ENCODE data around the gene KCND2. TPM values are rescaled to one million over a fixed set of nuclear protein-coding genes. Genes with fewer than 3 reads are reported as not detected.
A peak's percentile ranks its signal among the peaks of the same experiment; 100 is the strongest.

KCND2 gene
- total RNA-seq, 1 experiment from 2014 or later: not detected

DNA sequence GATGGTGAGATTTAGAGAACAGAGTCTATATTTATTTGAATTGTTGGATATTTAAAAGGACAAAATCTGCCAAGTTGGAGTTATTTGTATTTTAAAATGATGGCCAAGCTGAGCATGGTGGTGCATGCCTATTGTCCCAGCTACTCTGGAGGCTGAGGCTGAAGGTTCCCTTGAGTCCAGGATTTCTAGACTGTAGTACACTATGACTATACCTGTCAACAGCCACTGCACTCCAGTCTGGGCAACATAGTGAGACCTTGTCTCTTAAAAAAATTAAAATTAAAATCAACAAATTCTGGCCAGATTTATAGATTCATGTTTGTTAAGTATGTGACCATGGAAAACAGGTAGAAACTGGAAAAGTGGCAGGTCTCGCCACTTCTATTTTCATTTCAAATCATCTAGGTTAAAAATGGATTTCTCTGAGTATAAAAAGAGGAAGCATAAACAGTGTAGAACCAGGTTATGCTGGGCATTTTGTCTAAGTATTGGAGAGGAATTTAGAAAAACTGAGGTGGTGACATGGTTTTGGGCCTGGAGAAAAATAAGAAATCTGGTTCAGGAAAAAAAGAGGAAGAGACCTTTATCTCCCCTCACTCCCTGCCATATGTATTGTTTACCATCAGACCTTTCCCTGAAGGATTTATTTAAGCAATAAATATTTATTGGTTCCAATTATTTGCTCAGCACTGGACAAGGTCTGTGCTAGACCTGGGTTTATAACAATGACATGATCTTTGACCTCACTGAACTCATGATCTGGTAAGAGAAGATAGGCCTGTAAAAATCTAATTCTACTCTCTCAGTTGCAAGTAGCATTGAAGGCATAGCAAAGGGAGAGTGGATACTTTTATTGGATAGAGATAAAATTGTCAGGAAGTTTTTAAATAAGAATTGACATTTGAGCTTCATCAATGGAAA is 450.8 kb downstream of the KCND2 start:
- Histone ChIP-seq H3K4me3 (no peak overlapping the region), H3K36me3 (no peaks in the 10 kb centered on the region), H3K27me3 (no peaks in the 10 kb centered on the region; the same call in 1 of the 2 replicates), H3K9me3 (replicated peaks) (no peaks in the 10 kb centered on the region), H3K4me1 (peaks cover 4% of the 10 kb centered on the region; the same call in 1 of the 2 replicates), H3K27ac (no peak overlapping the region)
- DNase-seq: no peak

DNA sequence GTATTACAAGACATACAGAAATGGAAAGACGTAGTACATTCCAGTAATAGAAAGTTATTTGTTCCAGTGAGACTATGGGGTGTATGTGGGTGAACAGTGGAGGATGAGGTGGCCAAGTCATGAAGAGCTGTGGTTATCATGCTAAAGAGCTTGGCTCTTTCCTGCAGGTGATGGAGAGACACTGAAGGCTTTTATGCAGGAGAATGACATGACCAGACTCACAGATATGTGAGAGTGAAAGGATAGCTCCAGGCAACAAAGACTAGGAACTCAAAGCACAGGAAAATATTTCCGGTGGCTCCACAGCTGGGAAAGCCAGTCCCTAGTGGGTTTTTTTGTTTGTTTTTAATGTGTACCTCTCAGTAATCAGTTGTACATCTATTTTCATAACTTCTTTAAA is 451.5 kb downstream of the KCND2 start:
- DNase-seq: peak in 1 of 2 experiments; percentile 24
- Histone ChIP-seq H3K9me3 (replicated peaks) (no peaks in the 10 kb centered on the region), H3K36me3 (no peaks in the 10 kb centered on the region), H3K4me1 (peaks cover 4% of the 10 kb centered on the region; the same call in 1 of the 2 replicates), H3K27ac (no peak overlapping the region), H3K27me3 (no peaks in the 10 kb centered on the region; the same call in 1 of the 2 replicates), H3K4me3 (no peak overlapping the region)

DNA sequence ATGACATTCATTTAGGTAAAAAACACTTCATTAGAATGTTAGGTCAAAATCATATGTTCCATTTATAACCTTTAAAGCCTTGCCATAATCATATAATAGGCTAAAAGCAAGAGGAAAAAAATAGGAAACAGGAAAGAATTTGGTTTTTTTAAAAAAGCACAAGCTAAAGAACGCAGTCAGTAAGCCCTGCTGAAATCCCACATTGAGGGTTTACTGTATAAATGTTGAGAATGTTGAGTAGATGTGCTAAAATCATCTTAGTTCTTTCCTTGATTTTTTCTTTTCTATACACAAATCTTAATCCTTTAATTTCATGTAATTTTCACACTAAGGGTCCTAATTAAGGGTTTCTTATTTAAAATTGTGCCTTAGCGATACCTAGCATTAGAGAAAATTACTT is 452.0 kb downstream of the KCND2 start:
- DNase-seq: peak in 1 of 2 experiments; percentile 22
- Histone ChIP-seq H3K27me3 (no peaks in the 10 kb centered on the region; the same call in 1 of the 2 replicates), H3K27ac (no peak overlapping the region)

DNA sequence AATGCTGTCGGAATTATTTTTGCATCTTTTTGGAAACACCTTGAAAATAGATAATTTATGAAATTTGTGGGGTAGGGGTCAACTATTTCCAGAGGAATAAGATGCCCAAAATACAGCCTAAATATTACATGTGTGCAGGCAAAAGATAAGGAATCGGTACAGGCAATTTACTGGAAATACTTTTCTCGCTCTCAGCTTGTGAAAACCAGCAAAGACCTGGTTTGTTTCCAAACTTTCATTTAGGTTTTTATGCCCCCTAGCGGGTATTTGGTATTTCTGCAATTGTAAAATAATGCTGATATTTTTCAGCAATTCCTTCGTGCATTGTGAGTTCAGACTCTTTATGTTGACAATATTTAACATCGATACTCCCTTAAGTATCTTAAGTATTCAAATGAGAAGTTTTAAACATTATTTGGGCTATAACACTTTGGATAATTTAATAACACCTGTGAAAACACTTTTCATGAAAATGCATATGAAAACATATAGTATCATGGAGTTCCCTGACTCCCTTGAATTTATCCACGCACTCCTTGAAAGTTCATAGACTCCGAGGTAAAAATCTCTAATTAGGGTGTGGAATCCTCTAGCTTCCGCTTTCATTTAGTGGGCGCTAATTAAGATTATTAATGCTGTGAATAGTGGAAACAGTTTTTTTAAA is 452.5 kb downstream of the KCND2 start:
- peak; percentile 9 to 74 for DNase-seq
- Histone ChIP-seq H3K27me3 (no peaks in the 10 kb centered on the region; the same call in 1 of the 2 replicates), H3K4me3 (peak overlapping the region; percentile 23), H3K27ac (no peak overlapping the region), H3K4me1 (peaks cover 4% of the 10 kb centered on the region; the same call in 1 of the 2 replicates), H3K36me3 (no peaks in the 10 kb centered on the region), H3K9me3 (replicated peaks) (no peaks in the 10 kb centered on the region)

More for the DNA sequence above, 452.0 kb downstream of the KCND2 start:
- no peaks in the 10 kb centered on the region for H3K9me3 ChIP-seq (replicated peaks)
- peak overlapping the region; percentile 23 for H3K4me3 ChIP-seq
- H3K36me3 ChIP-seq: no peaks in the 10 kb centered on the region
- peaks cover 4% of the 10 kb centered on the region; the same call in 1 of the 2 replicates for H3K4me1 ChIP-seq

DNA sequence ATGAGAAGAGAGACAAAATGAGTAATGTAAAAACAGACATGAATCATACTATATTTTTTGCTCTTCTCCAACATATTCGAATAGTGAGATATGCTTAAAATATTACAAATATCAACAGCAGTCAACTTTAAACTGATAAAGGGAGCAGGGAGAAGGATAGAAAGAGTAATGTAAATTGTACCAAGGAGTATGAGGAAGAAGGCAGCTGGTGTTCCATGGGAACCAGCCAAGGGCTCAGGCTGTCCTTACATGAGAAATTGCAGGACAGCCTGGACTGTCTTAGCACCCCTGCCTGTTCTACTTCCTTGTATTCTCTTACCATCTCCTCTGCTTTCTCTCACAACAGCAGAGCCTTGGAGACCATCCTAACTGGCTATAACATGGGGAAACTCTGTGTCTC is 456.3 kb downstream of the KCND2 start:
- H3K4me3 ChIP-seq: no peak overlapping the region
- H3K36me3 ChIP-seq: no peaks in the 10 kb centered on the region
- H3K27ac ChIP-seq: no peak overlapping the region
- peaks cover 6% of the 10 kb centered on the region; the same call in 1 of the 2 replicates for H3K4me1 ChIP-seq
- DNase-seq: no peak
- H3K27me3 ChIP-seq: no peaks in the 10 kb centered on the region
- H3K9me3 ChIP-seq (replicated peaks): no peaks in the 10 kb centered on the region

DNA sequence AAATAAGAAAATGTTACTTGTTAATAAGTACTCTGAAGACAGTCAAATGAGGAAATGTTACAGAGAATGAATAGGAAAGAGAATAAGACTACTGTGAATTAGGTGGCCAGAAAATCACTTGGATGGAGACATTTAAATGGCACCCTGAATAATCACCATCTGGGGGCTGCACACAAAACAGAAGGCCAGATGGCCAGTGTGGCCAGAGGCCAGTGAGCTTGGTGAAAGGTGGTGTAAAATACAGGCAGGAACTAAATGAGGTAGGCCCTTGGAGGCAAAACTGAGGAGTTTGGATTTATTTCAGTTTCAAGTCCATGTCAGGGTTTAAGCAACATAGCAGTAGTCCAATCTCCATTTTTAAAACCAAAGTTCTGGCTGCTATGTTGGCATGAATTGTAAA is 458.3 kb downstream of the KCND2 start:
- Histone ChIP-seq H3K9me3 (replicated peaks) (no peaks in the 10 kb centered on the region), H3K27me3 (no peaks in the 10 kb centered on the region), H3K4me3 (no peak overlapping the region), H3K4me1 (peaks cover 2% of the 10 kb centered on the region; the same call in 1 of the 2 replicates), H3K36me3 (no peaks in the 10 kb centered on the region), H3K27ac (no peak overlapping the region)
- no peak for DNase-seq

DNA sequence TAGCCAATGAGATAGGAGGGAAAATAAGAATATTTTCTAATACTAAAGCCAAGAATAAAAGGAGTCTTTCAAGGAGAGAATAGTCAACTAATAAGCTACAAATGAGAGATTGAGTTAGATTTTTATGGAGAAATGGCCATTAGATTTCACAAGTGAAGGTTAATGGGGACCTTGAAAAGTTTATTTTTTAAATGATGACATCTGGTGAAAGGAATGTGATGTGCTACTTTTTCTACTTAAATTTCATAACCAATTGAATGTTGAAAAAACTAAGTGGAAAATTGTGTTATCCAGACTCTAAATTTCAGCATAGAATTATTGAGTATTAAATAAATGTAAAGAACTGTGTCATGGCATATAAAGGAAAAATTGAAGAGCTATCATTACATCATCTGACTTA is 459.3 kb downstream of the KCND2 start:
- no peaks in the 10 kb centered on the region for H3K36me3 ChIP-seq
- H3K4me1 ChIP-seq: peaks cover 2% of the 10 kb centered on the region; the same call in 1 of the 2 replicates
- no peak overlapping the region for H3K27ac ChIP-seq
- DNase-seq: no peak
- H3K27me3 ChIP-seq: no peaks in the 10 kb centered on the region
- no peaks in the 10 kb centered on the region for H3K9me3 ChIP-seq (replicated peaks)
- no peak overlapping the region for H3K4me3 ChIP-seq

DNA sequence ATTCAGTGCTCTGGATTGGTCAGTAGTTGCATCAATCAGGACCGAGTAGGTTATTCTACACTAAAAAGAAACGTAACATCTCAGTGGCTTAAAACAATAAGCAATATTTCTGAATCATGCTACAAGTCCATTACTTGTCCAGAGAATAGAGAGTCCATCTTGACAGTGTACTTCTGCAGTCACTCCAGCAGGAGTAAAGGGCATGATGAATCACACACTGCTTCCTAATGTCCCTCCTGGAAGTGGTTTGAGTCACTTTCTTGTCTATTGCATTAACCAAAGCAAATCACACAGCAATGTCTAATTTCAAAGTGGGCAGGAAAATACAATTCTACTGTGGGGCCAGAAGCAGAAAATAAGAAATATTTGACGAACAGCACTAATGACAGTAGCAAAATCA is 460.2 kb downstream of the KCND2 start:
- Histone ChIP-seq H3K27me3 (no peaks in the 10 kb centered on the region), H3K27ac (no peak overlapping the region), H3K4me3 (no peak overlapping the region), H3K36me3 (no peaks in the 10 kb centered on the region), H3K9me3 (replicated peaks) (no peaks in the 10 kb centered on the region), H3K4me1 (peaks cover 2% of the 10 kb centered on the region; the same call in 1 of the 2 replicates)
- DNase-seq: no peak

DNA sequence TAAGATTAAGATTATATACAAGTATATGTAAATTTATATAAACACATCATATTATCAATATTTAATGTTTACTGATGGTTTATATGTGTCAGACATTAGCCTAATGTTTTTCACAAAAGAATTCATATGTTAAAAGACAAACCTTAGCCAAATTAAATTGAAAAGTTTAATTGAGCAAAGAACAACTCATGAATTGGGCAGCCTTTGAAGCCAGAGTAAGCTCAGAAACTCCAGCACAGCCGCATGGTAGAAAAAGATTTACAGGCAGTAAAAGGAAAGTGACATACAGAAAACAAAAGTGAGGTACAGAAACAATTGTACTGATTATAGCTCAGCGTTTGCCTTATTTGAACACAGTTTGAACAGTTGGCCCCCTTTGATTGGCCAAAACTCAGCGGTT is 460.9 kb downstream of the KCND2 start:
- no peaks in the 10 kb centered on the region for H3K36me3 ChIP-seq
- H3K9me3 ChIP-seq (replicated peaks): no peaks in the 10 kb centered on the region
- H3K27ac ChIP-seq: no peak overlapping the region
- H3K4me1 ChIP-seq: peaks cover 2% of the 10 kb centered on the region; the same call in 1 of the 2 replicates
- DNase-seq: no peak
- H3K27me3 ChIP-seq: no peaks in the 10 kb centered on the region
- no peak overlapping the region for H3K4me3 ChIP-seq

DNA sequence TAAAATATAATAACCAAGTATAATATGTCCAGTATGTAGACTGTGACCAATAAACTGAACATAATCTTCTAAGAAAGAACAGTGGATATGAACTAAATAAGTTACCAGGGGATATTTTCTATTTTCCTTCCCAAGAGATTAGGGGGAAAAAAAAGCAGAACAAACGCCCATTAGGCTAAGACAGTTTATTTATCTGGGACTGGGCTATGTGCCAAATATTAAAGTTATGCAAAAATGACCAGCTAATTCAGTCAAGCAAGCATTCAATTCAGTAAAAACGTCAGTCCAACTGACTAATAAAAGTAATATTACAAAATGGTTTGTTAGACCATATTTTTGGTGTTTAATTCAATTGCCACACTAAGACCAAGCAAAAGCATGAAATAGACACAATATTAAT is 462.8 kb downstream of the KCND2 start:
- Histone ChIP-seq H3K27me3 (no peaks in the 10 kb centered on the region), H3K4me3 (no peak overlapping the region), H3K4me1 (peaks cover 2% of the 10 kb centered on the region; the same call in 1 of the 2 replicates), H3K9me3 (replicated peaks) (no peaks in the 10 kb centered on the region), H3K36me3 (no peaks in the 10 kb centered on the region), H3K27ac (no peak overlapping the region)
- peak in 1 of 2 experiments; percentile 27 for DNase-seq

DNA sequence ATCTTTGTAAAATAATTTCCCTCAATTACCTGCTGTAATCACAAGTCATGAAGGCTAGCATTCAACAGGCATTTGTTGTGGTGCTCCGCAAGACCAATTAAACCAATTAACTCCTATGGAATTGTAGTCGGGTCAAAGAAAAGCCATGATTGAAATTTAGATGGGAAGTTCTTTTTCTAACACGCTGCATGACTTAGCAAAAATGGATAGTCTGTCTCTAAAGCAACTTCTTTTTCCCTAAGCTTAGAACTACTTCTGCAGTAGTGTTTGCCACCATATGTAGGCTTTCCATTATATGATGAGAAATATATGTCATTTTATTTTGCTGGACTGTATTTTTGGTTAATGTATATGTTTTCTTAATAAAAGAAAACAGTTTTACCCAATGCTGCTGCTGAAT is 465.8 kb downstream of the KCND2 start:
- no peaks in the 10 kb centered on the region for H3K27me3 ChIP-seq
- H3K4me1 ChIP-seq: peaks cover 4% of the 10 kb centered on the region; the same call in 1 of the 2 replicates
- DNase-seq: no peak
- no peaks in the 10 kb centered on the region for H3K36me3 ChIP-seq
- H3K4me3 ChIP-seq: no peak overlapping the region
- no peaks in the 10 kb centered on the region for H3K9me3 ChIP-seq (replicated peaks)
- no peak overlapping the region for H3K27ac ChIP-seq

DNA sequence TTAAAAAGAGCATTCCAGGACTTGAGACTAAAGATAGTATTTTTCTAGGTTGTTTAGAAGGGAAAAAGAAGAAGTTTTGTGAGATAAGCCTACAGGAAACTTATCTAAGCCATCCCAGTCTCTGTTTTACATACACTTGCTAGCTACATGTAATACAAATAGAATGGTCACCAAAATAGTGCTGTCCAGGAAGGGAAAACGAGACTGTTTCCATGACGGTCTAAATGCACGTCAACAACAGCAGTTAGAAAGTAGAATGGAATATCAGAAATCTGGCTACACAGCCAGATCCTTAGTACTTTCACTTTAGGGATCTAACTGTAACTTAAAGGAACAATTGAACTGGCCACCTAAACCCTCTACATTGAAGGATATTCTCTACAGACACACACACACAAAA is 467.4 kb downstream of the KCND2 start:
- DNase-seq: no peak
- Histone ChIP-seq H3K36me3 (no peaks in the 10 kb centered on the region), H3K4me1 (peaks cover 4% of the 10 kb centered on the region; the same call in 1 of the 2 replicates), H3K27ac (no peak overlapping the region), H3K4me3 (no peak overlapping the region), H3K27me3 (no peaks in the 10 kb centered on the region), H3K9me3 (replicated peaks) (no peaks in the 10 kb centered on the region)

DNA sequence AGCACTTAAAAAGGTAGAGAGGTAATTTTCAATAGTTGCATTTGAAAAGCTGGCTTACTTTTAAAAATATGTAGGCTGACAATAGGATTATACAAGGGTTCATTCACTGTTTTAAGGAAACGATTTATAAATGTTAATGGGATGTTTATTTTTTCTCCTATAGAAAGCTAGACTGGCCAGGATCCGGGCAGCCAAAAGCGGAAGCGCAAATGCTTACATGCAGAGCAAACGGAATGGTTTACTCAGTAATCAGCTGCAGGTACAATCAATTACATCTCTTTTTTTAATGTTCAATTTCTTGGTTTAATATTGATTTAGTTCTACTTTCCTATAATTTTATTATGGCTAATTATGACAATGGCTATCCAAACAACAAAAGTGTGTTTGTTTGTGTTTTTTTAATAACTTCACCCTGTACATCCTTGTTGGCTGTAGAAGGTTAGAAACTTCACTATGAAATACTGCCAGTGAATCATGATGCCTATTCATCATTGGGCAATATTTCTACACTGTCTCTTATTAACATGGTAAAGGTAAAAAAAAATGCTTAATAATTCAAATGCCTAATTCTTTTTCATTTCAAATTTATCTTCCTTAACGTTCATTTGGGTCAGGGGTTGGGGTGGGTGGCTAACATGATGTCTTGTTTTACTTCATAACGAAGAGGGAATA is 468.5 kb downstream of the KCND2 start:
- no peak for DNase-seq
- Histone ChIP-seq H3K4me3 (no peak overlapping the region), H3K9me3 (replicated peaks) (no peaks in the 10 kb centered on the region), H3K27ac (no peak overlapping the region), H3K27me3 (no peaks in the 10 kb centered on the region), H3K36me3 (no peaks in the 10 kb centered on the region), H3K4me1 (peaks cover 4% of the 10 kb centered on the region; the same call in 1 of the 2 replicates)

DNA sequence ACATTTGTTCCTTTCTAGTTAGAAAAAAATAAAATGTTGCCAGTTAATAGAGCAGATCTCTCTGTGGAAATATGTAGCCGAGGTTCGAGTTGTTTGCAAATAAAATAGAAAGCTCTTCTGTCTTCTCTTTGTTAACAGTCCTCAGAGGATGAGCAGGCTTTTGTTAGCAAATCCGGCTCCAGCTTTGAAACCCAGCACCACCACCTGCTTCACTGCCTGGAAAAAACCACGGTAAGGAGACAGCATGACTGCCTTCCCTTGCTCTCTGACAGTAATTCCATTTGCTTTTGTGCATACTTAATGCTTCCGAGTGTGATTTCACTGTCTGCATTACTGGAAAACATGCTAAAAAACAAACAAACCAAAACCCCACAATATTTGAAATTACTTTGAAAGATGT is 469.4 kb downstream of the KCND2 start:
- Histone ChIP-seq H3K27me3 (no peaks in the 10 kb centered on the region), H3K9me3 (replicated peaks) (no peaks in the 10 kb centered on the region), H3K27ac (no peak overlapping the region), H3K36me3 (no peaks in the 10 kb centered on the region), H3K4me1 (peaks cover 4% of the 10 kb centered on the region; the same call in 1 of the 2 replicates), H3K4me3 (peak overlapping the region; percentile 17; the same call in 1 of the 2 replicates)
- peak; percentile 53 to 80 for DNase-seq

Measured in SJCRH30 (cell line).